Measurements from ENCODE around the gene OLFM4.

- TF ChIP-seq SUZ12 (IDR thresholded peaks at IDR 0.05): no peak
- TF ChIP-seq FOXM1 (IDR thresholded peaks at IDR 0.05; ENCODE audit: borderline replicate concordance): no peak
- no peak for TF ChIP-seq ELF4 (IDR thresholded peaks at IDR 0.05)
- no peak for TF ChIP-seq TARDBP (IDR thresholded peaks at IDR 0.05)
- no peak for TF ChIP-seq ZNF384 (IDR thresholded peaks at IDR 0.05)
- TF ChIP-seq LEF1 (IDR thresholded peaks at IDR 0.05; ENCODE audit: borderline replicate concordance): no peak
- TF ChIP-seq SP1 (IDR thresholded peaks at IDR 0.05): no peak
- TF ChIP-seq BHLHE40 (IDR thresholded peaks at IDR 0.05; ENCODE audit: borderline replicate concordance): no peak
- TF ChIP-seq HDGF (IDR thresholded peaks at IDR 0.05; ENCODE audit: borderline replicate concordance): no peak
- TF ChIP-seq NFRKB (IDR thresholded peaks at IDR 0.05): no peak
Observed at GRCh38 chr13:52992110-52992509, 36.5 kb upstream of the OLFM4 start.

Data from HEK293T (cell line).